GM23338 (cell line): ENCODE measurements around the gene DUS3L. TPM values are rescaled to one million over a fixed set of nuclear protein-coding genes. Genes with fewer than 3 reads are reported as not detected.

Experiments
- CTCF ChIP-seq, 2 experiments: fragments of 200-600 bp in 1 of 2; sonication (generic) in 1 of 2; conservative IDR thresholded peaks; 2 replicates each; pipeline versions ENCODE4 v1.5.1 to v1.6.1; 2016 to 2017; ENCODE audit warnings: antibody characterized with exemption in 2 of 2, low read depth in 2 of 2, mild to moderate bottlenecking in 2 of 2, moderate library complexity in 1 of 2
- ETS1 ChIP-seq: IDR thresholded peaks from 2 replicates; pipeline ENCODE4 v1.6.1; 2016; ENCODE audit warnings: antibody characterized with exemption
- EZH2 ChIP-seq: fragments of 200-600 bp; sonication (generic); IDR thresholded peaks from one replicate; pipeline ENCODE4 v1.8.0; 2017; ENCODE audit warnings: antibody characterized with exemption, mild to moderate bottlenecking, low read depth; ENCODE audit not compliant: unreplicated experiment
- POLR2AphosphoS5 ChIP-seq: IDR thresholded peaks from 2 replicates; pipeline ENCODE4 v1.6.1; 2016; ENCODE audit warnings: antibody characterized with exemption, low read depth
- ZNF114 ChIP-seq: fragments of 250-450 bp; sonication (Bioruptor Pico); IDR thresholded peaks from 2 replicates; pipeline ENCODE4 v1.5.0; 2020; ENCODE audit warnings: mild to moderate bottlenecking, moderate library complexity
- ZNF462 ChIP-seq: fragments of 250-450 bp; sonication (Bioruptor Pico); IDR thresholded peaks from 2 replicates; pipeline ENCODE4 v1.5.0; 2020; ENCODE audit warnings: mild to moderate bottlenecking, moderate library complexity
- polyA plus RNA-seq: library from polyadenylated mRNA; unstranded; fragments of >200 nt; fragmentation: Nextera tagmentation; extraction: Ambion mirVana; gene quantifications from 2 replicates; pipeline ENCODE4 v1.2.1, GENCODE V29; 2016
- total RNA-seq: library from RNA; depleted of rRNA; stranded (reverse); fragments of >200 nt; shearing (Covaris generic); gene quantifications from 2 replicates; pipeline ENCODE4 v1.2.3, GENCODE V29; 2014

Gene DUS3L
- total and polyA plus RNA-seq, 2 experiments from 2014 or later = 26.2 to 53.0 TPM

- no peak for TF ChIP-seq ZNF462
- TF ChIP-seq ZNF114 = no peak
- TF ChIP-seq EZH2 = no peak
- TF ChIP-seq CTCF (conservative IDR thresholded peaks at IDR 0.05; ENCODE audit: low read depth in 2 of 2) = no peak
- TF ChIP-seq ETS1 = no peak
- no peak for TF ChIP-seq POLR2AphosphoS5
These were observed 12.4 kb upstream of the DUS3L start (continued) for GRCh38 chr19:5803441-5803751.
